Kidney (tissue), 14 donors: ENCODE data around the gene PNPLA1. TPM values are rescaled to one million over a fixed set of nuclear protein-coding genes. Genes with fewer than 3 reads are reported as not detected.

Experiments used
- DNase-seq, 5 donors: peaks; one replicate each; pipeline ENCODE4 v3.0.0-alpha.2; 2013 to 2020
- FAIRE-seq: peaks from 2 replicates; lab custom pipeline; 2012; peaks lifted over from hg19 to GRCh38; lab: Jason Lieb, UNC
- H3K27ac ChIP-seq, 2 donors: one replicate each; pipeline ENCODE4 v1.7.0; 2013; ENCODE audit warnings: low read depth in 2 of 2, low read length in 2 of 2, inconsistent platforms in 1 of 2
- H3K27me3 ChIP-seq: one replicate; pipeline ENCODE4 v1.7.1; 2013; ENCODE audit warnings: low read length, inconsistent platforms; ENCODE audit not compliant: control insufficient read depth, insufficient read depth
- H3K36me3 ChIP-seq, 3 donors: one replicate each; pipeline versions ENCODE4 v1.7.0 to v1.7.1; 2013; ENCODE audit warnings: low read length in 3 of 3, control low read depth in 1 of 3, inconsistent platforms in 1 of 3; ENCODE audit not compliant: insufficient read depth in 3 of 3, control insufficient read depth in 2 of 3
- H3K4me1 ChIP-seq, 3 donors: one replicate each; pipeline versions ENCODE4 v1.7.0 to v1.7.1; 2013; ENCODE audit warnings: low read length in 3 of 3, inconsistent platforms in 1 of 3, low read depth in 1 of 3; ENCODE audit not compliant: control insufficient read depth in 2 of 3, insufficient read depth in 2 of 3
- H3K4me3 ChIP-seq, 3 donors: one replicate each; pipeline versions ENCODE4 v1.7.0 to v1.8.1; 2013; ENCODE audit warnings: low read length in 3 of 3, control low read depth in 1 of 3, inconsistent platforms in 1 of 3
- H3K9ac ChIP-seq, 3 donors: one replicate each; pipeline versions ENCODE4 v1.7.0 to v1.7.1; 2013; ENCODE audit warnings: low read length in 3 of 3, control low read depth in 1 of 3, inconsistent platforms in 1 of 3
- H3K9me3 ChIP-seq, 3 donors: one replicate each; pipeline versions ENCODE4 v1.7.0 to v1.7.1; 2013; ENCODE audit warnings: low read length in 3 of 3, control low read depth in 1 of 3, inconsistent platforms in 1 of 3; ENCODE audit not compliant: control insufficient read depth in 2 of 3, insufficient read depth in 1 of 3
- intact Hi-C: fragments of 100-400 bp; cut with DNase I; formaldehyde crosslinking; loops from one replicate; pipeline ENCODE4 v1.11.1; 2022
- polyA plus RNA-seq: library from polyadenylated mRNA; stranded (reverse); fragments of 350-450 nt; fragmentation: Illumina TruSeq; extraction: RNeasy Lipid Tissue Mini Kit (QIAGEN cat#74804); gene quantifications from one replicate; pipeline ENCODE4 v1.2.3, GENCODE V29; 2014; ENCODE audit warnings: low read depth, low replicate concordance; ENCODE audit not compliant: insufficient read depth
- total RNA-seq: library from RNA; stranded (reverse); fragmentation: NEBNext Ultra II Directional; extraction: Animal tissue kit (Norgen Biotek cat#: 25700); gene quantifications from one replicate; pipeline ENCODE4 v1.2.1, GENCODE V29; 2021
- TF ChIP-seq, protein P1 (sequence below): IDR thresholded peaks from 3 replicates; pipeline ENCODE4 v1.5.1; 2012; ENCODE audit warnings: mild to moderate bottlenecking, moderate library complexity, borderline replicate concordance; ENCODE audit not compliant: insufficient read depth; ENCODE audit errors: extremely low read depth
- donor health status: control.
- donor health status: control.
- donor health status: control.
- donor health status: control.
- donor health status: control.
- donor health status: DM: yes; HTN: yes; CAD: no.
- donor health status: Normal renal cell carcinoma (clear cell type).

PNPLA1 gene
- total and polyA plus RNA-seq, 2 donors from 2014 or later = 0.19 to 1.2 TPM

DNA sequence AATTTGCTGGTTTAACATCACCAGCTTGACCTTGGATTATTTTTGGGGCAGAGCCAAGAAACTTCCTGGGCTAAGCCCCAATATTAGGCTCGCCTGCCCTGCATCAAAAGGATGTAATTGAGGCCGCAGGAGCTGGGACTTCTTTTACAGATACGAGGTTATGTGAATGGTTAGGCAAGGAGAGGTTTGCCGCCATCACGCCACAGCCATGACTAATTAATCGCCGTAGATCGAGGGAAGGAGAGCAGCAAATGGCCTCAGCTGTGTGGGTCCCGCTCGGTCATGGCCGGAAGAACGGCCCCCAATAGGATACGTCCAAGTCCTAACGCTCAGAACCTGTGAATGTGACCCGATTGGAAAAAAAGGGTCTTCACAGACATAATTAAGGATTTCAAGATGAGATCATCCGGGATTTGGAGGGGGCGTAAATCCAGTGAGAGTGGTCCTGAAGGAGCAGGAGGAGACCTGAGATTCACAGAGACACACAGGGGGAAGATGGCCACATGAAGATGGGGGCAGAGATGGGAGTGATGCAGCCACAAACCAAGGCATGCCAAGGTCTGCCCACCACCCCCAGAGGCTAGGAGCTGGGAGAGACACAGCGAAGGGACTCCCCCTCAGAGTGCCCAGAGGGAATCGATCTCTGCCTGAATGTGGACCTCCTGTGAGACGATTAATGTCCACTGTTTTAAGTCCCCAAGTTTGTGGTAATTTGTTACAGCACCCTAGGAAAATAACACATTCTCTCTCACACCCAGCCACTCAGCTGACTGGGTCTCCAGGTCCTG lies 76.8 kb downstream of the PNPLA1 start:
- intact Hi-C loops = no loop called here
- TF ChIP-seq, protein P1, sequence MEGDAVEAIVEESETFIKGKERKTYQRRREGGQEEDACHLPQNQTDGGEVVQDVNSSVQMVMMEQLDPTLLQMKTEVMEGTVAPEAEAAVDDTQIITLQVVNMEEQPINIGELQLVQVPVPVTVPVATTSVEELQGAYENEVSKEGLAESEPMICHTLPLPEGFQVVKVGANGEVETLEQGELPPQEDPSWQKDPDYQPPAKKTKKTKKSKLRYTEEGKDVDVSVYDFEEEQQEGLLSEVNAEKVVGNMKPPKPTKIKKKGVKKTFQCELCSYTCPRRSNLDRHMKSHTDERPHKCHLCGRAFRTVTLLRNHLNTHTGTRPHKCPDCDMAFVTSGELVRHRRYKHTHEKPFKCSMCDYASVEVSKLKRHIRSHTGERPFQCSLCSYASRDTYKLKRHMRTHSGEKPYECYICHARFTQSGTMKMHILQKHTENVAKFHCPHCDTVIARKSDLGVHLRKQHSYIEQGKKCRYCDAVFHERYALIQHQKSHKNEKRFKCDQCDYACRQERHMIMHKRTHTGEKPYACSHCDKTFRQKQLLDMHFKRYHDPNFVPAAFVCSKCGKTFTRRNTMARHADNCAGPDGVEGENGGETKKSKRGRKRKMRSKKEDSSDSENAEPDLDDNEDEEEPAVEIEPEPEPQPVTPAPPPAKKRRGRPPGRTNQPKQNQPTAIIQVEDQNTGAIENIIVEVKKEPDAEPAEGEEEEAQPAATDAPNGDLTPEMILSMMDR = no peak
- Histone ChIP-seq H3K27me3 (no peaks in the 10 kb centered on the region), H3K4me3 (no peak overlapping the region), H3K9me3 (no peaks in the 10 kb centered on the region), H3K9ac (no peak overlapping the region), H3K27ac (no peak overlapping the region), H3K36me3 (no peaks in the 10 kb centered on the region), H3K4me1 (peaks cover 0 to 2% (median 0%) of the 10 kb centered on the region in 3 donors)
- DNase-seq = no peak
- FAIRE-seq = no peak

DNA sequence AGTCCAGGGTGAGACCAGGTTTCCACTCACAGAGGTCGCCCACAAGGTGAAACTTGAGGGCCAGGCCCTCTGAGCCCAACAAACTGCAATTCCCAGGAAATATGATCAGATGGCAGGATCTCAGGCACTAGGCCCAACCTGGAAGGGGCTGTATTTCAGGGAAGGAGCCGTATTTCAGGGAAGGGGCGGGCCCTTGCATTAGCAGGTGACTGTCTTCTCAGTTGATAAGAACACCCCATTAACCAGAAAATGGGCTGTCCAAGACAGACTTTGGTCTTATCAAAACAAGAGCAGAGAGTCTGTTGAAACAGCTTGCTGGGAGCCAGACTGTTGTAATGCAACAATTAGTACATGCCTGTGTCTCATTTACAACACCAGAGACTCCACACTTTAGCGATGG lies 77.8 kb downstream of the PNPLA1 start:
- no peaks in the 10 kb centered on the region for H3K27me3 ChIP-seq
- H3K9me3 ChIP-seq = peaks cover 0 to 4% (median 0%) of the 10 kb centered on the region in 3 donors
- no peak overlapping the region for H3K9ac ChIP-seq
- H3K4me3 ChIP-seq = no peak overlapping the region
- H3K27ac ChIP-seq = no peak overlapping the region
- H3K36me3 ChIP-seq = no peaks in the 10 kb centered on the region
- H3K4me1 ChIP-seq = peaks cover 0 to 2% (median 0%) of the 10 kb centered on the region in 3 donors
- intact Hi-C loops = no loop called here
- FAIRE-seq = no peak
- TF ChIP-seq, protein P1 = no peak
- DNase-seq = no peak

DNA sequence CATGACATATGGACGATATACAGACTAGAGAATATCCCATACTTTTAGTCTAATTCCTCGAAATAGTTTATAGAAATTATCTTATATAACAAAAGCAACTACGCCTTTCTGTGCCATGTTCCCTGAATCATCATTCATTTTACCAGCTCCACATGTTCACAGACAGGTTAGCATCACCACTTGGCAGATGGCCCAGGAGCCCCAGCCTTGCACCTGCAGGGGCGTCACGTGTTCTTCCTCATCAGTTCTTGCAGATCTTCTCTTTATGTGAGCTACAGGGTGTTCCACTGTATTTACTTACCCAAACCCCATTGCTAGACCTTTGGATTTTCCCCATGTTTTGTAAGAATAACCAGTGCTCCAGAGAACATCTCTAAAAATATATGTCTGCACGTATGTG lies 79.4 kb downstream of the PNPLA1 start:
- Histone ChIP-seq H3K27ac (no peak overlapping the region), H3K27me3 (no peaks in the 10 kb centered on the region), H3K9me3 (peaks cover 0 to 4% (median 0%) of the 10 kb centered on the region in 3 donors), H3K4me1 (peaks cover 0 to 2% (median 0%) of the 10 kb centered on the region in 3 donors), H3K4me3 (no peak overlapping the region), H3K9ac (no peak overlapping the region), H3K36me3 (no peaks in the 10 kb centered on the region)
- FAIRE-seq = no peak
- intact Hi-C loops = no loop called here
- DNase-seq = no peak
- TF ChIP-seq, protein P1 = no peak
